Liver (tissue), 3 donors: ENCODE data around the gene UNC79.

Experiments used
- GABPA ChIP-seq, 2 donors: IDR thresholded peaks in 1 of 2; conservative IDR thresholded peaks in 1 of 2; 2 replicates each; pipeline ENCODE4 v1.6.1; 2016; ENCODE audit warnings: antibody characterized with exemption in 2 of 2, mild to moderate bottlenecking in 1 of 2, moderate library complexity in 1 of 2
- HNF4A ChIP-seq, 2 donors: conservative IDR thresholded peaks; 2 replicates each; pipeline ENCODE4 v1.6.1; 2016; ENCODE audit warnings: antibody characterized with exemption in 2 of 2, mild to moderate bottlenecking in 2 of 2
- RXRA ChIP-seq, 2 donors: IDR thresholded peaks; 2 replicates each; pipeline ENCODE4 v1.6.1; 2017 to 2018; ENCODE audit warnings: antibody characterized with exemption in 2 of 2, mild to moderate bottlenecking in 1 of 2
- SP1 ChIP-seq: IDR thresholded peaks from 2 replicates; pipeline ENCODE4 v1.6.1; 2018; ENCODE audit warnings: antibody characterized with exemption, mild to moderate bottlenecking
- YY1 ChIP-seq: IDR thresholded peaks from 2 replicates; pipeline ENCODE4 v1.6.1; 2016; ENCODE audit warnings: antibody characterized with exemption, mild to moderate bottlenecking
- TF ChIP-seq, protein P1 (sequence below): fragments of 150-350 bp; IDR thresholded peaks from 2 replicates; pipeline ENCODE4 v1.5.1; 2017; ENCODE audit warnings: improper control_type of control experiment, low read depth, low read length; ENCODE audit not compliant: missing input control
- TF ChIP-seq, protein P2 (sequence below): IDR thresholded peaks from 2 replicates; pipeline ENCODE4 v1.6.1; 2016; ENCODE audit warnings: antibody characterized with exemption
- TF ChIP-seq, protein P3 (sequence below): IDR thresholded peaks from 2 replicates; pipeline ENCODE4 v1.6.1; 2016; ENCODE audit warnings: antibody characterized with exemption, mild to moderate bottlenecking
- donor health status: healthy.
- donor health status: healthy.

DNA sequence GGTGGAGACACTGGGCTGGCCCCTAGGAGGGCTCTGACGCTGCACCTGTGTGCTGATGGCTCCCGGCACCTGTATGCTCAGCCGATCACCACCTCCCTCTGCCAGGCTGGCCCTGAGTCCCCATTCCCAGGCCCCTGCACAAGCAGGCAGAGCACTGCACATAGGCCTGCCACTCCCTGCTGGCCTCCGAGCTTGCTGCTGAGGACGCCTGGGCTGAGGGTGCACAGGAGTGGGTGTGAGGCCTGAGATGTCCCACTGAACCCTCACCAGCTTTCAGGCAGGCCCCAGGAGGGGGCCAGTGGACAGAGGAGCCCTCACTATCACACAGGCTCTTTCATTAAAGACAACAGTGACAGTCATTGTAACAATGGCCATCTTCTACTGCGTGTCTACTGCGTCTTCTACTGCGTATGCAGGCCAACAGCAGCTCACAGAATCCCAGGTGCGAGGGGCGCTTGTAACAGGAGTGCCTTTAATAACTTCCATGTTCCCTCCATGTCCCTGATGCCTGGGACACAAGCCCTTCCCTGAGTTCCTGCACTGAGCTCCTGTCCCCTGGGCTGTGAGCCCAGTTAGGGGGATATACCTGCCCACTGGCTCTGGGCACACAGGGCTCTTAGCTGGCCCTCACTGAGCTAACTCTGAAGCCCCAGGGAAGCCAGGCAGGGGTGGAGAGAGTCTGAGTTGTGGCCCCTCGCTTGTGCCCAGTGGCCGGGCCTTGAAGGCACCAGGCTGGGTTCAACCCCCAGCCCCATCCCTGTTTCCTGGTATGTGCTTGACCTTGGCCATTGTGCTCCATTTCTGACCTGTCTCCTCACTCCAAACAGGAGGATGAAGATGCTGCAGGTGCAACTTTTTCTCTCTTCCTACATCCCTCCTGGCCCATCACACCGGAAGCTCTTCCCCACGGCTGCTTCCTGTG, 286.3 kb downstream of the UNC79 start:
- TF ChIP-seq, protein P1, sequence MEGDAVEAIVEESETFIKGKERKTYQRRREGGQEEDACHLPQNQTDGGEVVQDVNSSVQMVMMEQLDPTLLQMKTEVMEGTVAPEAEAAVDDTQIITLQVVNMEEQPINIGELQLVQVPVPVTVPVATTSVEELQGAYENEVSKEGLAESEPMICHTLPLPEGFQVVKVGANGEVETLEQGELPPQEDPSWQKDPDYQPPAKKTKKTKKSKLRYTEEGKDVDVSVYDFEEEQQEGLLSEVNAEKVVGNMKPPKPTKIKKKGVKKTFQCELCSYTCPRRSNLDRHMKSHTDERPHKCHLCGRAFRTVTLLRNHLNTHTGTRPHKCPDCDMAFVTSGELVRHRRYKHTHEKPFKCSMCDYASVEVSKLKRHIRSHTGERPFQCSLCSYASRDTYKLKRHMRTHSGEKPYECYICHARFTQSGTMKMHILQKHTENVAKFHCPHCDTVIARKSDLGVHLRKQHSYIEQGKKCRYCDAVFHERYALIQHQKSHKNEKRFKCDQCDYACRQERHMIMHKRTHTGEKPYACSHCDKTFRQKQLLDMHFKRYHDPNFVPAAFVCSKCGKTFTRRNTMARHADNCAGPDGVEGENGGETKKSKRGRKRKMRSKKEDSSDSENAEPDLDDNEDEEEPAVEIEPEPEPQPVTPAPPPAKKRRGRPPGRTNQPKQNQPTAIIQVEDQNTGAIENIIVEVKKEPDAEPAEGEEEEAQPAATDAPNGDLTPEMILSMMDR = no peak
- no peak for TF ChIP-seq SP1
- TF ChIP-seq, protein P2, sequence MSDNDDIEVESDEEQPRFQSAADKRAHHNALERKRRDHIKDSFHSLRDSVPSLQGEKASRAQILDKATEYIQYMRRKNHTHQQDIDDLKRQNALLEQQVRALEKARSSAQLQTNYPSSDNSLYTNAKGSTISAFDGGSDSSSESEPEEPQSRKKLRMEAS = no peak
- TF ChIP-seq YY1 = no peak
- TF ChIP-seq GABPA (IDR thresholded peaks at IDR 0.05 in 1 of 2, conservative IDR thresholded peaks at IDR 0.05 in 1 of 2) = no peak
- no peak for TF ChIP-seq RXRA (IDR thresholded peaks at IDR 0.05)
- TF ChIP-seq, protein P3, sequence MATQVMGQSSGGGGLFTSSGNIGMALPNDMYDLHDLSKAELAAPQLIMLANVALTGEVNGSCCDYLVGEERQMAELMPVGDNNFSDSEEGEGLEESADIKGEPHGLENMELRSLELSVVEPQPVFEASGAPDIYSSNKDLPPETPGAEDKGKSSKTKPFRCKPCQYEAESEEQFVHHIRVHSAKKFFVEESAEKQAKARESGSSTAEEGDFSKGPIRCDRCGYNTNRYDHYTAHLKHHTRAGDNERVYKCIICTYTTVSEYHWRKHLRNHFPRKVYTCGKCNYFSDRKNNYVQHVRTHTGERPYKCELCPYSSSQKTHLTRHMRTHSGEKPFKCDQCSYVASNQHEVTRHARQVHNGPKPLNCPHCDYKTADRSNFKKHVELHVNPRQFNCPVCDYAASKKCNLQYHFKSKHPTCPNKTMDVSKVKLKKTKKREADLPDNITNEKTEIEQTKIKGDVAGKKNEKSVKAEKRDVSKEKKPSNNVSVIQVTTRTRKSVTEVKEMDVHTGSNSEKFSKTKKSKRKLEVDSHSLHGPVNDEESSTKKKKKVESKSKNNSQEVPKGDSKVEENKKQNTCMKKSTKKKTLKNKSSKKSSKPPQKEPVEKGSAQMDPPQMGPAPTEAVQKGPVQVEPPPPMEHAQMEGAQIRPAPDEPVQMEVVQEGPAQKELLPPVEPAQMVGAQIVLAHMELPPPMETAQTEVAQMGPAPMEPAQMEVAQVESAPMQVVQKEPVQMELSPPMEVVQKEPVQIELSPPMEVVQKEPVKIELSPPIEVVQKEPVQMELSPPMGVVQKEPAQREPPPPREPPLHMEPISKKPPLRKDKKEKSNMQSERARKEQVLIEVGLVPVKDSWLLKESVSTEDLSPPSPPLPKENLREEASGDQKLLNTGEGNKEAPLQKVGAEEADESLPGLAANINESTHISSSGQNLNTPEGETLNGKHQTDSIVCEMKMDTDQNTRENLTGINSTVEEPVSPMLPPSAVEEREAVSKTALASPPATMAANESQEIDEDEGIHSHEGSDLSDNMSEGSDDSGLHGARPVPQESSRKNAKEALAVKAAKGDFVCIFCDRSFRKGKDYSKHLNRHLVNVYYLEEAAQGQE = no peak
- TF ChIP-seq HNF4A (conservative IDR thresholded peaks at IDR 0.05) = no peak
